ENCODE data around the gene NDST1.

The NDST1 gene

GRCh38 chr5:150574818-150575547, 67.1 kb downstream of the NDST1 start:
- H3K4me3 ChIP-seq (ENCODE audit: low read depth, low read length), result no peak overlapping the region
- in situ Hi-C loops (cut with HindIII; ENCODE audit: low pct_ligation_motif_present, low sequenced_read_pairs), result loop anchor here (25.0 kb wide), 1 partner anchor 87 kb away; the partner anchor contains the start of gene MYOZ3
- no peaks in the 10 kb centered on the region for H3K27me3 ChIP-seq (replicated peaks)
- H3K36me3 ChIP-seq (replicated peaks), result no peaks in the 10 kb centered on the region
- no peak for DNase-seq
- no peak overlapping the region for H3K27ac ChIP-seq
- no peak for TF ChIP-seq CTCF (IDR thresholded peaks at IDR 0.05; ENCODE audit: low read depth, low read length, missing control alignments)

GRCh38 chr5:150575745-150576448, 68.0 kb downstream of the NDST1 start:
- DNase-seq, result no peak
- no peaks in the 10 kb centered on the region for H3K27me3 ChIP-seq (replicated peaks)
- H3K27ac ChIP-seq, result no peak overlapping the region
- H3K4me3 ChIP-seq (ENCODE audit: low read depth, low read length), result no peak overlapping the region
- no peak for TF ChIP-seq CTCF (IDR thresholded peaks at IDR 0.05; ENCODE audit: low read depth, low read length, missing control alignments)
- H3K36me3 ChIP-seq (replicated peaks), result no peaks in the 10 kb centered on the region
- in situ Hi-C loops (cut with HindIII; ENCODE audit: low pct_ligation_motif_present, low sequenced_read_pairs), result no loop called here

- DNase-seq, result no peak
- no peak for TF ChIP-seq CTCF (IDR thresholded peaks at IDR 0.05; ENCODE audit: low read depth, low read length, missing control alignments)
- H3K27ac ChIP-seq, result no peak overlapping the region
- no peaks in the 10 kb centered on the region for H3K27me3 ChIP-seq (replicated peaks)
- no peaks in the 10 kb centered on the region for H3K36me3 ChIP-seq (replicated peaks)
- no peak overlapping the region for H3K4me3 ChIP-seq (ENCODE audit: low read depth, low read length)
- in situ Hi-C loops (cut with HindIII; ENCODE audit: low pct_ligation_motif_present, low sequenced_read_pairs), result no loop called here
These were observed 68.6 kb downstream of the NDST1 start for GRCh38 chr5:150576449-150576949.

GRCh38 chr5:150577378-150578139, 69.6 kb downstream of the NDST1 start:
- H3K27me3 ChIP-seq (replicated peaks), result no peaks in the 10 kb centered on the region
- H3K4me3 ChIP-seq (ENCODE audit: low read depth, low read length), result no peak overlapping the region
- no peak overlapping the region for H3K27ac ChIP-seq
- no peak for DNase-seq
- H3K36me3 ChIP-seq (replicated peaks), result no peaks in the 10 kb centered on the region
- in situ Hi-C loops (cut with HindIII; ENCODE audit: low pct_ligation_motif_present, low sequenced_read_pairs), result no loop called here
- no peak for TF ChIP-seq CTCF (IDR thresholded peaks at IDR 0.05; ENCODE audit: low read depth, low read length, missing control alignments)

- Histone ChIP-seq H3K27me3 (replicated peaks) (no peaks in the 10 kb centered on the region), H3K4me3 (ENCODE audit: low read depth, low read length) (no peak overlapping the region), H3K27ac (no peak overlapping the region), H3K36me3 (replicated peaks) (no peaks in the 10 kb centered on the region)
- DNase-seq, result no peak
- in situ Hi-C loops (cut with HindIII; ENCODE audit: low pct_ligation_motif_present, low sequenced_read_pairs), result no loop called here
- TF ChIP-seq CTCF (IDR thresholded peaks at IDR 0.05; ENCODE audit: low read depth, low read length, missing control alignments), result no peak
These were observed 71.0 kb downstream of the NDST1 start for GRCh38 chr5:150578781-150579461.

Measured in brain microvascular endothelial cell (primary cell).